GM12892 (cell line): Measurements from ENCODE around the gene PAQR6. TPM values are rescaled to one million over a fixed set of nuclear protein-coding genes. Genes with fewer than 3 reads are reported as not detected.

Source experiments
- DNase-seq: peaks from one replicate; pipeline ENCODE4 v3.0.0; 2011; ENCODE audit not compliant: insufficient read length
- FAIRE-seq: peaks from 2 replicates; lab custom pipeline; 2011; peaks lifted over from hg19 to GRCh38; lab: Jason Lieb, UNC
- POLR2A ChIP-seq: IDR thresholded peaks from 2 replicates; pipeline ENCODE4 v1.6.1; 2011; ENCODE audit warnings: low read depth, low read length, control low read depth
- POLR2AphosphoS5 ChIP-seq: IDR thresholded peaks from 2 replicates; pipeline ENCODE4 v1.6.1; 2011; ENCODE audit warnings: low read depth, low read length, control low read depth
- TAF1 ChIP-seq: IDR thresholded peaks from 2 replicates; pipeline ENCODE4 v1.6.1; 2011; ENCODE audit warnings: low read depth, mild to moderate bottlenecking, control low read depth, low read length, borderline replicate concordance
- polyA plus RNA-seq: library from polyadenylated mRNA; unstranded; fragments of >200 nt; gene quantifications from one replicate; pipeline ENCODE4 v1.2.1, GENCODE V29; 2012; ENCODE audit warnings: missing spikeins, inconsistent platforms; ENCODE audit not compliant: missing spikeins

Gene PAQR6
- 3.9 TPM for polyA plus RNA-seq

GRCh38 chr1:156247460-156248322, at the start of gene PAQR6:
Gene PAQR6 (minus strand): TSS chr1:156248056. CDS start chr1:156246731, 1,325 bp downstream.
- no peak for DNase-seq
- no peak for FAIRE-seq
- no peak for TF ChIP-seq TAF1
- peak; percentile 32 for TF ChIP-seq POLR2A
- TF ChIP-seq POLR2AphosphoS5 = peak; percentile 45

- FAIRE-seq (no peak), DNase-seq (peak; percentile 60)
- TF ChIP-seq POLR2A = peak; percentile 34; the same call in 1 of the 2 replicates
- no peak for TF ChIP-seq POLR2AphosphoS5
- TF ChIP-seq TAF1 = no peak
Observed at GRCh38 chr1:156295391-156295947, 47.6 kb upstream of the PAQR6 start, which contains the start of gene GLMP. Gene GLMP (minus strand): TSS chr1:156295679. CDS start chr1:156295645, 34 bp downstream.

GRCh38 chr1:156293895-156294294, 46.0 kb upstream of the PAQR6 start:
- no peak for FAIRE-seq
- TF ChIP-seq TAF1 = no peak
- DNase-seq = no peak

- no peak for TF ChIP-seq TAF1
- no peak for TF ChIP-seq POLR2AphosphoS5
- TF ChIP-seq POLR2A = no peak
- no peak for FAIRE-seq
- DNase-seq = no peak
Observed at GRCh38 chr1:156293098-156293434, 45.2 kb upstream of the PAQR6 start.

GRCh38 chr1:156291226-156292061, 43.6 kb upstream of the PAQR6 start:
- FAIRE-seq = no peak
- TF ChIP-seq POLR2A (no peak), TAF1 (no peak), POLR2AphosphoS5 (no peak)
- DNase-seq = peak; percentile 58

- TF ChIP-seq POLR2A (no peak), POLR2AphosphoS5 (no peak), TAF1 (no peak)
- DNase-seq (no peak), FAIRE-seq (peak; percentile 24)
Observed at GRCh38 chr1:156289857-156290256, 42.0 kb upstream of the PAQR6 start.

GRCh38 chr1:156286061-156286460, 38.2 kb upstream of the PAQR6 start:
- DNase-seq (no peak), FAIRE-seq (no peak)
- TF ChIP-seq TAF1 (no peak), POLR2A (no peak), POLR2AphosphoS5 (no peak)

GRCh38 chr1:156285437-156285836, 37.6 kb upstream of the PAQR6 start:
- FAIRE-seq (no peak), DNase-seq (no peak)
- TF ChIP-seq POLR2AphosphoS5 (no peak), POLR2A (no peak), TAF1 (no peak)

GRCh38 chr1:156284757-156285156, 36.9 kb upstream of the PAQR6 start:
- TF ChIP-seq POLR2AphosphoS5 (no peak), POLR2A (no peak), TAF1 (no peak)
- no peak for FAIRE-seq
- no peak for DNase-seq

GRCh38 chr1:156284112-156284511, 36.3 kb upstream of the PAQR6 start, which contains the start of gene TMEM79:
Gene TMEM79 (plus strand): TSS chr1:156284325. CDS start chr1:156285227, 902 bp downstream.
- TF ChIP-seq POLR2AphosphoS5 (no peak), POLR2A (no peak), TAF1 (no peak)
- FAIRE-seq = no peak
- no peak for DNase-seq

- DNase-seq (no peak), FAIRE-seq (no peak)
- TF ChIP-seq POLR2AphosphoS5 (no peak), POLR2A (no peak), TAF1 (no peak)
Observed at GRCh38 chr1:156283521-156283920, 35.7 kb upstream of the PAQR6 start.
